MCF 10A (cell line): ENCODE results near the gene WWTR1. TPM values are rescaled to one million over a fixed set of nuclear protein-coding genes. Genes with fewer than 3 reads are reported as not detected.

Experiments used
- BruUV-seq: library from RNA; stranded (reverse); fragments of 400-500 nt; replicated peaks from 2 replicates; lab custom pipeline; 2021; lab: Mats Ljungman, UMichigan
- CTCF ChIA-PET: fragments of 300-600 bp; sonication (Branson Sonifier 250); formaldehyde crosslinking; extraction: SDS; loops from one replicate; lab custom pipeline; 2021; ENCODE audit warnings: antibody characterized with exemption, inconsistent platforms; lab: Yijun Ruan, JAX
- POLR2A ChIA-PET: fragments of 300-600, 350-650 bp; sonication (Branson Sonifier 250); formaldehyde crosslinking; extraction: SDS; loops from one replicate; lab custom pipeline; 2020; ENCODE audit warnings: antibody characterized with exemption, inconsistent platforms; lab: Yijun Ruan, JAX
- DNase-seq: peaks from one replicate; pipeline ENCODE4 v3.0.0-alpha.2; 2018; ENCODE audit not compliant: unreplicated experiment
- H3K27ac Mint-ChIP-seq: one replicate; pipeline ENCODE4 v1.8.0; 2022; ENCODE audit warnings: mild to moderate bottlenecking, low read depth, mixed read lengths; ENCODE audit not compliant: unreplicated experiment
- H3K27me3 Mint-ChIP-seq: one replicate; pipeline ENCODE4 v1.8.0; 2022; ENCODE audit warnings: mixed read lengths; ENCODE audit not compliant: insufficient read depth, unreplicated experiment
- H3K36me3 Mint-ChIP-seq: one replicate; pipeline ENCODE4 v1.8.0; 2022; ENCODE audit warnings: mild to moderate bottlenecking, moderate library complexity, mixed read lengths; ENCODE audit not compliant: insufficient read depth, unreplicated experiment
- H3K4me1 Mint-ChIP-seq: one replicate; pipeline ENCODE4 v1.8.0; 2022; ENCODE audit warnings: mixed read lengths; ENCODE audit not compliant: insufficient read depth, unreplicated experiment
- H3K4me3 Mint-ChIP-seq: one replicate; pipeline ENCODE4 v1.8.0; 2022; ENCODE audit warnings: mild to moderate bottlenecking, moderate library complexity, mixed read lengths; ENCODE audit not compliant: unreplicated experiment
- H3K9me3 Mint-ChIP-seq: one replicate; pipeline ENCODE4 v1.8.0; 2022; ENCODE audit warnings: mixed read lengths; ENCODE audit not compliant: unreplicated experiment
- CTCF ChIP-seq: fragments of 200-600 bp; IDR thresholded peaks from one replicate; pipeline ENCODE4 v1.8.0; 2022; ENCODE audit warnings: antibody characterized with exemption, mild to moderate bottlenecking; ENCODE audit not compliant: unreplicated experiment
- intact Hi-C: fragments of 100-400 bp; cut with micrococcal nuclease; formaldehyde crosslinking; loops from 2 replicates; pipeline ENCODE4 v1.14.1; 2022
- total RNA-seq: library from RNA; stranded (reverse); gene quantifications from 2 replicates; pipeline ENCODE4 v1.2.3, GENCODE V29; 2022

Gene WWTR1
- total RNA-seq, 1 experiment from 2014 or later = 52.9 TPM

GRCh38 chr3:149635396-149635795, 22.4 kb downstream of the WWTR1 start:
- peaks cover 5% of the 10 kb centered on the region for H3K36me3 Mint-ChIP-seq
- no peaks in the 10 kb centered on the region for H3K27me3 Mint-ChIP-seq
- no TSS peak for BruUV-seq
- no peak for DNase-seq
- intact Hi-C loops = no loop called here
- no peak overlapping the region for H3K27ac Mint-ChIP-seq
- no peaks in the 10 kb centered on the region for H3K9me3 Mint-ChIP-seq
- H3K4me3 Mint-ChIP-seq = no peak overlapping the region
- CTCF ChIA-PET = no interaction called here
- POLR2A ChIA-PET = interaction anchor here (0.9 to 1.8 kb wide), 3 partner anchors 9 to 21 kb away, joined by 3 to 4 read pairs (median 3); no protein-coding TSS in a partner anchor
- peaks cover 20% of the 10 kb centered on the region for H3K4me1 Mint-ChIP-seq
- no peak for TF ChIP-seq CTCF

GRCh38 chr3:149634573-149634972, 23.3 kb downstream of the WWTR1 start:
- H3K27me3 Mint-ChIP-seq = no peaks in the 10 kb centered on the region
- H3K9me3 Mint-ChIP-seq = no peaks in the 10 kb centered on the region
- ChIA-PET POLR2A (interaction anchor here (0.6 to 1.8 kb wide), 2 partner anchors 14 to 299 kb away, joined by 3 to 4 read pairs; no protein-coding TSS in a partner anchor), CTCF (interaction anchor here (1.1 kb wide), 1 partner anchor 22 kb away, joined by 3 read pairs; no protein-coding TSS in a partner anchor)
- intact Hi-C loops = no loop called here
- H3K4me1 Mint-ChIP-seq = peaks cover 21% of the 10 kb centered on the region
- H3K27ac Mint-ChIP-seq = peak overlapping the region; percentile 58
- no peak for DNase-seq
- BruUV-seq = no TSS peak
- no peak for TF ChIP-seq CTCF
- H3K36me3 Mint-ChIP-seq = peaks cover 5% of the 10 kb centered on the region
- no peak overlapping the region for H3K4me3 Mint-ChIP-seq

GRCh38 chr3:149634072-149634471, 23.8 kb downstream of the WWTR1 start:
- Mint-ChIP-seq H3K27me3 (no peaks in the 10 kb centered on the region), H3K27ac (no peak overlapping the region), H3K36me3 (peaks cover 5% of the 10 kb centered on the region), H3K4me3 (no peak overlapping the region), H3K9me3 (no peaks in the 10 kb centered on the region), H3K4me1 (peaks cover 25% of the 10 kb centered on the region)
- ChIA-PET CTCF (interaction anchor here (1.1 kb wide), 1 partner anchor 22 kb away, joined by 3 read pairs; no protein-coding TSS in a partner anchor), POLR2A (interaction anchor here (1.8 kb wide), 1 partner anchor 14 kb away, joined by 4 read pairs; no protein-coding TSS in a partner anchor)
- intact Hi-C loops = no loop called here
- DNase-seq = no peak
- BruUV-seq = no TSS peak
- TF ChIP-seq CTCF = no peak

- H3K27me3 Mint-ChIP-seq = no peaks in the 10 kb centered on the region
- no peaks in the 10 kb centered on the region for H3K9me3 Mint-ChIP-seq
- peaks cover 5% of the 10 kb centered on the region for H3K36me3 Mint-ChIP-seq
- ChIA-PET CTCF (interaction anchor here (0.7 to 1.8 kb wide), 6 partner anchors 9 to 139 kb away, joined by 3 to 6 read pairs (median 4); no protein-coding TSS in a partner anchor), POLR2A (interaction anchor here (0.9 to 1.0 kb wide), 2 partner anchors 25 to 26 kb away, joined by 3 to 4 read pairs; partner anchors contain the start of gene WWTR1)
- no TSS peak for BruUV-seq
- TF ChIP-seq CTCF = no peak
- intact Hi-C loops = no loop called here
- no peak for DNase-seq
- H3K4me3 Mint-ChIP-seq = no peak overlapping the region
- no peak overlapping the region for H3K27ac Mint-ChIP-seq
- peaks cover 13% of the 10 kb centered on the region for H3K4me1 Mint-ChIP-seq
These were observed 25.6 kb downstream of the WWTR1 start for GRCh38 chr3:149632225-149632624.
